CD14-positive monocyte (primary cell): ENCODE data around the gene HPDL. TPM values are rescaled to one million over a fixed set of nuclear protein-coding genes. Genes with fewer than 3 reads are reported as not detected.
"Not testable (repeated sequence)": the region's sequence is repeated elsewhere in the genome, so short reads cannot be mapped to it uniquely, and the experiment has no call there.

ENCODE experiments used
- DNase-seq, 3 donors: peaks; one replicate each; pipeline ENCODE4 v3.0.0-alpha.2; 2011 to 2022
- H2AFZ ChIP-seq: 2 replicates; pipeline ENCODE4 v1.6.0; 2012; ENCODE audit warnings: mild to moderate bottlenecking, low read depth, low read length, inconsistent platforms; ENCODE audit not compliant: insufficient read depth, poor library complexity, severe bottlenecking
- H3K27ac ChIP-seq, 2 donors: 1 replicate in 1 of 2; 2 replicates in 1 of 2; pipeline ENCODE4 v1.5.1; 2012 to 2013; ENCODE audit warnings: low read length in 2 of 2, control low read depth in 1 of 2, inconsistent platforms in 1 of 2, low read depth in 1 of 2, mild to moderate bottlenecking in 1 of 2
- H3K27me3 ChIP-seq, 2 donors: one replicate each; pipeline versions ENCODE4 v1.6.0 to v1.6.1; 2011 to 2013; ENCODE audit warnings: low read length in 2 of 2; ENCODE audit not compliant: control insufficient read depth in 2 of 2, insufficient read depth in 2 of 2
- H3K36me3 ChIP-seq, 2 donors: replicated peaks in 1 of 2; 1 replicate in 1 of 2; 2 replicates in 1 of 2; pipeline versions ENCODE4 v1.5.1 to v1.6.1; 2012 to 2013; ENCODE audit warnings: low read length in 2 of 2, control low read depth in 1 of 2, inconsistent platforms in 1 of 2, mild to moderate bottlenecking in 1 of 2; ENCODE audit not compliant: insufficient read depth in 2 of 2, control insufficient read depth in 1 of 2
- H3K4me1 ChIP-seq, 2 donors: 1 replicate in 1 of 2; 2 replicates in 1 of 2; pipeline versions ENCODE4 v1.5.1 to v1.6.1; 2012 to 2013; ENCODE audit warnings: low read length in 2 of 2, control low read depth in 1 of 2, inconsistent platforms in 1 of 2, mild to moderate bottlenecking in 1 of 2, moderate library complexity in 1 of 2; ENCODE audit not compliant: insufficient read depth in 2 of 2, control insufficient read depth in 1 of 2
- H3K4me2 ChIP-seq: replicated peaks from 2 replicates; pipeline ENCODE3; 2012; ENCODE audit warnings: low read length, moderate library complexity, mild to moderate bottlenecking; ENCODE audit not compliant: poor library complexity, severe bottlenecking; ENCODE audit errors: extremely low read depth
- H3K4me3 ChIP-seq, 3 experiments: fragments of 200-600 bp in 1 of 3; sonication (generic) in 1 of 3; replicated peaks in 1 of 3; 1 replicate in 2 of 3; 2 replicates in 1 of 3; pipeline ENCODE4 v1.5.1; 2011 to 2013; ENCODE audit warnings: low read length in 3 of 3, mild to moderate bottlenecking in 3 of 3, control low read depth in 2 of 3, low read depth in 2 of 3, inconsistent platforms in 1 of 3, moderate library complexity in 1 of 3
- H3K79me2 ChIP-seq: 2 replicates; pipeline ENCODE4 v1.6.0; 2012; ENCODE audit warnings: mild to moderate bottlenecking, control low read depth, inconsistent platforms, low read length, moderate library complexity; ENCODE audit not compliant: insufficient read depth
- H3K9ac ChIP-seq: 2 replicates; pipeline ENCODE4 v1.6.0; 2017; ENCODE audit warnings: low read length, mild to moderate bottlenecking; ENCODE audit not compliant: insufficient read depth, poor library complexity, severe bottlenecking
- H3K9me3 ChIP-seq, 2 donors: replicated peaks in 1 of 2; 1 replicate in 1 of 2; 2 replicates in 1 of 2; pipeline versions ENCODE4 v1.5.1 to v1.6.1; 2012 to 2013; ENCODE audit warnings: low read length in 2 of 2, control low read depth in 1 of 2; ENCODE audit not compliant: control insufficient read depth in 1 of 2, insufficient read depth in 1 of 2
- H4K20me1 ChIP-seq: 2 replicates; pipeline ENCODE4 v1.6.0; 2012; ENCODE audit warnings: mild to moderate bottlenecking, low read length, control low read depth, moderate library complexity; ENCODE audit not compliant: insufficient read depth
- H3K27ac Mint-ChIP-seq, 7 donors: one replicate each; pipeline ENCODE4 v1.8.0; 2020; ENCODE audit warnings: mild to moderate bottlenecking in 7 of 7, mixed read lengths in 7 of 7, moderate library complexity in 6 of 7, inconsistent platforms in 2 of 7
- H3K27me3 Mint-ChIP-seq, 3 donors: one replicate each; pipeline ENCODE4 v1.8.0; 2021 to 2022; ENCODE audit warnings: low read depth in 3 of 3, mild to moderate bottlenecking in 3 of 3, mixed read lengths in 3 of 3, moderate library complexity in 3 of 3, inconsistent platforms in 1 of 3
- H3K36me3 Mint-ChIP-seq, 2 donors: one replicate each; pipeline ENCODE4 v1.8.0; 2020; ENCODE audit warnings: mixed read lengths in 2 of 2, inconsistent platforms in 1 of 2, mild to moderate bottlenecking in 1 of 2
- H3K4me1 Mint-ChIP-seq: one replicate; pipeline ENCODE4 v1.8.0; 2020; ENCODE audit warnings: mild to moderate bottlenecking, mixed read lengths
- H3K4me3 Mint-ChIP-seq, 2 donors: one replicate each; pipeline ENCODE4 v1.8.0; 2020; ENCODE audit warnings: mild to moderate bottlenecking in 2 of 2, mixed read lengths in 2 of 2, moderate library complexity in 1 of 2
- H3K9me3 Mint-ChIP-seq, 7 donors: one replicate each; pipeline ENCODE4 v1.8.0; 2020 to 2022; ENCODE audit warnings: mixed read lengths in 7 of 7, mild to moderate bottlenecking in 6 of 7, moderate library complexity in 6 of 7, inconsistent platforms in 2 of 7
- CTCF ChIP-seq: fragments of 200-600 bp; IDR thresholded peaks from one replicate; pipeline ENCODE4 v1.8.0; 2022; ENCODE audit warnings: antibody characterized with exemption, mild to moderate bottlenecking
- WGBS: methylation state at CpG from one replicate; pipeline ENCODE4 v1.1.5; 2013; ENCODE audit warnings: missing lambda C conversion rate; ENCODE audit not compliant: insufficient coverage; 5-methylcytosine and 5-hydroxymethylcytosine counted together
- intact Hi-C, 2 donors: fragments of 100-400 bp; cut with micrococcal nuclease; formaldehyde crosslinking; loops; one replicate each; pipeline versions ENCODE4 v1.15.0 to v1.15.1; 2023
- polyA plus RNA-seq, 3 donors: library from polyadenylated mRNA; depleted of rRNA in 1 of 3; unstranded in 2 of 3; stranded (reverse) in 1 of 3; fragments of 300-500 nt in 2 of 3; fragments of >200 nt in 1 of 3; fragmentation: Illumina TruSeq in 2 of 3; gene quantifications; 1 replicate in 2 of 3; 2 replicates in 1 of 3; pipeline ENCODE4 v1.2.3, GENCODE V29; 2012 to 2021

The HPDL gene
- polyA plus RNA-seq, 3 donors, result 0.17 TPM; not detected in 2

GRCh38 chr1:45356186-45356585 lies 29.5 kb downstream of the HPDL start:
- H3K9me3 ChIP-seq, result no peaks in the 10 kb centered on the region
- Mint-ChIP-seq H3K9me3 (no peaks in the 10 kb centered on the region), H3K27me3 (no peaks in the 10 kb centered on the region), H3K27ac (no peak overlapping the region), H3K36me3 (peaks cover 2 to 9% of the 10 kb centered on the region in 2 donors), H3K4me3 (no peak overlapping the region), H3K4me1 (peaks cover 11% of the 10 kb centered on the region)
- peaks cover 0 to 4% of the 10 kb centered on the region in 2 donors for H3K36me3 ChIP-seq
- no peaks in the 10 kb centered on the region for H3K27me3 ChIP-seq
- no peak overlapping the region for H2AFZ ChIP-seq
- no peak overlapping the region for H3K9ac ChIP-seq
- no peak for DNase-seq
- H3K4me2 ChIP-seq, result no peak overlapping the region
- 100% methylated on average over 3 of the region's 4 CpGs for WGBS
- no peak for TF ChIP-seq CTCF
- no peak overlapping the region for H3K27ac ChIP-seq
- H3K79me2 ChIP-seq, result no peaks in the 10 kb centered on the region
- H4K20me1 ChIP-seq, result no peaks in the 10 kb centered on the region
- peaks cover 8% of the 10 kb centered on the region in 2 donors for H3K4me1 ChIP-seq
- intact Hi-C loops, result no loop called here
- H3K4me3 ChIP-seq, result no peak overlapping the region

GRCh38 chr1:45359882-45360513 lies 33.3 kb downstream of the HPDL start:
- peak overlapping the region; percentile 29 to 58 for H3K4me3 Mint-ChIP-seq

GRCh38 chr1:45360981-45361380 lies 34.3 kb downstream of the HPDL start:
- intact Hi-C loops, result loop anchor here (1.0 to 5.0 kb wide), 2 partner anchors 116 to 132 kb away; no protein-coding TSS in a partner anchor
- not testable (repeated sequence) for H3K27me3 Mint-ChIP-seq

More at GRCh38 chr1:45359882-45360513, 33.3 kb downstream of the HPDL start:
- H4K20me1 ChIP-seq, result no peaks in the 10 kb centered on the region
- no peaks in the 10 kb centered on the region for H3K9me3 ChIP-seq
- intact Hi-C loops, result loop anchor here (1.0 to 5.0 kb wide), 3 partner anchors 117 to 133 kb away; no protein-coding TSS in a partner anchor
- peak; percentile 51 to 66 (median 63) for DNase-seq
- TF ChIP-seq CTCF, result peak; percentile 83
- no peaks in the 10 kb centered on the region for H3K79me2 ChIP-seq
- no peak overlapping the region for H3K9ac ChIP-seq
- peak overlapping the region; percentile 64 for H2AFZ ChIP-seq
- Mint-ChIP-seq H3K36me3 (peaks cover 0 to under 1% of the 10 kb centered on the region in 2 donors), H3K27ac (peak overlapping the region in 5 of 7 donors; percentile 5 to 68 (median 14)), H3K4me1 (peaks cover 13% of the 10 kb centered on the region), H3K9me3 (no peaks in the 10 kb centered on the region), H3K27me3 (no peaks in the 10 kb centered on the region)
- H3K4me2 ChIP-seq, result peak overlapping the region; percentile 61
- peaks cover 0 to 2% of the 10 kb centered on the region in 2 donors for H3K36me3 ChIP-seq
- no peaks in the 10 kb centered on the region for H3K27me3 ChIP-seq
- peak overlapping the region in 1 of 3 experiments; percentile 41 for H3K4me3 ChIP-seq
- peaks cover 8% of the 10 kb centered on the region in 2 donors for H3K4me1 ChIP-seq
- WGBS, result 27% methylated on average over 3 of the region's 7 CpGs
- H3K27ac ChIP-seq, result no peak overlapping the region

More at GRCh38 chr1:45360981-45361380, 34.3 kb downstream of the HPDL start:
- not testable (repeated sequence) for H3K4me2 ChIP-seq, H3K27ac ChIP-seq, H3K4me1 ChIP-seq, H4K20me1 ChIP-seq, H3K4me3 ChIP-seq, H3K9ac ChIP-seq, H3K36me3 ChIP-seq, H3K9me3 Mint-ChIP-seq, H3K79me2 ChIP-seq, H3K27me3 ChIP-seq, H3K36me3 Mint-ChIP-seq, H2AFZ ChIP-seq, DNase-seq, H3K9me3 ChIP-seq
- peak overlapping the region in 3 of 7 donors; percentile 42 to 62 (median 60) for H3K27ac Mint-ChIP-seq
- H3K4me1 Mint-ChIP-seq, result peaks cover 13% of the 10 kb centered on the region
- H3K4me3 Mint-ChIP-seq, result peak overlapping the region in 1 of 2 donors; percentile 27
- 89% methylated on average over 5 of the region's 7 CpGs for WGBS
